GM18858 (cell line): Measurements from ENCODE around the gene MXI1.
"Not testable (repeated sequence)": the region's sequence is repeated elsewhere in the genome, so short reads cannot be mapped to it uniquely, and the experiment has no call there.

Source experiments
- ATAC-seq: cut with Tn5 transposase; IDR thresholded peaks from one replicate; pipeline ENCODE4 v1.9.1; 2021; ENCODE audit not compliant: unreplicated experiment

MXI1 gene

GRCh38 chr10:110272995-110273394 is 65.6 kb downstream of the MXI1 start:
- ATAC-seq, result not testable (repeated sequence)

- no peak for ATAC-seq
These were observed 66.1 kb downstream of the MXI1 start for GRCh38 chr10:110273474-110273873.

- no peak for ATAC-seq
These were observed 66.7 kb downstream of the MXI1 start for GRCh38 chr10:110274072-110274627.

GRCh38 chr10:110274647-110275046 is 67.2 kb downstream of the MXI1 start:
- no peak for ATAC-seq

- no peak for ATAC-seq
These were observed 67.8 kb downstream of the MXI1 start for GRCh38 chr10:110275128-110275729.

- no peak for ATAC-seq
These were observed 69.2 kb downstream of the MXI1 start for GRCh38 chr10:110276603-110277002.

- ATAC-seq, result no peak
These were observed 70.2 kb downstream of the MXI1 start for GRCh38 chr10:110277591-110277990.

- ATAC-seq, result no peak
These were observed 71.4 kb downstream of the MXI1 start for GRCh38 chr10:110278562-110279406.

- ATAC-seq, result peak; percentile 41
These were observed 72.1 kb downstream of the MXI1 start for GRCh38 chr10:110279407-110279986.

GRCh38 chr10:110284262-110284661 is 76.9 kb downstream of the MXI1 start:
- ATAC-seq, result no peak

GRCh38 chr10:110285501-110285900 is 78.1 kb downstream of the MXI1 start:
- ATAC-seq, result no peak

GRCh38 chr10:110286841-110287240 is 79.4 kb downstream of the MXI1 start:
- ATAC-seq, result no peak

- ATAC-seq, result no peak
These were observed 89.6 kb downstream of the MXI1 start for GRCh38 chr10:110296966-110297365.

GRCh38 chr10:110300486-110300986 is 93.1 kb downstream of the MXI1 start:
- ATAC-seq, result no peak

GRCh38 chr10:110303681-110304080 is 96.3 kb downstream of the MXI1 start:
- no peak for ATAC-seq

- peak; percentile 19 for ATAC-seq
These were observed 97.0 kb downstream of the MXI1 start for GRCh38 chr10:110304394-110304779.

- ATAC-seq, result peak; percentile 80
These were observed 97.5 kb downstream of the MXI1 start, which contains the start of gene SMNDC1 for GRCh38 chr10:110304780-110305421. SMNDC1 (minus strand) TSS chr10:110304920; CDS start chr10:110303587, 1,333 bp downstream.

- peak; percentile 48 for ATAC-seq
These were observed 98.5 kb downstream of the MXI1 start for GRCh38 chr10:110305767-110306451.

GRCh38 chr10:110306452-110306768 is 99.0 kb downstream of the MXI1 start:
- ATAC-seq, result no peak

- no peak for ATAC-seq
These were observed 100.4 kb downstream of the MXI1 start for GRCh38 chr10:110307805-110308204.

- ATAC-seq, result no peak
These were observed 103.3 kb downstream of the MXI1 start for GRCh38 chr10:110310741-110311140.
